HepG2 (cell line): ENCODE measurements around the gene RBPMS2. TPM values are rescaled to one million over a fixed set of nuclear protein-coding genes. Genes with fewer than 3 reads are reported as not detected.

Source experiments
- ATAC-seq: fragments of 200-7000 bp; cut with Tn5 transposase; 3 replicates; pipeline ENCODE4 v1.9.1; 2020; ENCODE audit warnings: mild to moderate bottlenecking, moderate library complexity
- Bru-seq: library from RNA; stranded (reverse); fragments of 400-500 nt; gene quantifications from one replicate; lab custom pipeline; 2021; lab: Mats Ljungman, UMichigan
- BruChase-seq, 2 experiments: library from RNA; stranded (reverse); fragments of 400-500 nt; gene quantifications; one replicate each; lab custom pipeline; 2021; lab: Mats Ljungman, UMichigan
- BruUV-seq: library from RNA; stranded (reverse); fragments of 400-500 nt; replicated peaks from 2 replicates; lab custom pipeline; 2021; lab: Mats Ljungman, UMichigan
- CTCF ChIA-PET: fragments of 300-600 bp; formaldehyde crosslinking; extraction: SDS; loops from one replicate; lab custom pipeline; 2021; ENCODE audit warnings: low total read pairs, inconsistent platforms, low intra/inter-chr PET ratio; lab: Yijun Ruan, JAX
- POLR2A ChIA-PET: fragments of 350-600 bp; sonication (Branson Sonifier 250); formaldehyde crosslinking; loops from one replicate; lab custom pipeline; 2020; ENCODE audit warnings: antibody characterized with exemption, inconsistent platforms; lab: Yijun Ruan, JAX
- DNase-seq: peaks from one replicate; pipeline ENCODE4 v3.0.0-alpha.2; 2015; ENCODE audit warnings: low spot score
- FAIRE-seq: peaks from 3 replicates; lab custom pipeline; 2011; peaks lifted over from hg19 to GRCh38; lab: Jason Lieb, UNC
- H2AFZ ChIP-seq: one replicate; pipeline ENCODE4 v1.6.1; 2011; ENCODE audit warnings: low read length, inconsistent platforms
- H3K27ac ChIP-seq: fragments of 300-600 bp; 3 replicates; pipeline ENCODE4 v1.8.0; 2011; ENCODE audit warnings: mixed run types, mild to moderate bottlenecking, mixed read lengths, low read length, inconsistent platforms; ENCODE audit not compliant: insufficient read depth; ENCODE audit errors: extremely low read length
- H3K27me3 ChIP-seq, 2 experiments: fragments of 200-600 bp in 1 of 2; 2 replicates in 1 of 2; 3 replicates in 1 of 2; pipeline versions ENCODE4 v1.6.0 to v1.8.0; 2011; ENCODE audit warnings: low read length in 2 of 2, mild to moderate bottlenecking in 2 of 2, moderate library complexity in 2 of 2, inconsistent platforms in 1 of 2; ENCODE audit not compliant: insufficient read depth in 2 of 2, control insufficient read depth in 1 of 2
- H3K36me3 ChIP-seq, 2 experiments: fragments of 200-600 bp in 1 of 2; replicated peaks in 1 of 2; 2 replicates in 1 of 2; 3 replicates in 1 of 2; pipeline versions ENCODE4 v1.5.1 to v1.8.0; 2011; ENCODE audit warnings: low read length in 2 of 2, inconsistent platforms in 1 of 2; ENCODE audit not compliant: insufficient read depth in 2 of 2, control insufficient read depth in 1 of 2
- H3K4me1 ChIP-seq: 2 replicates; pipeline ENCODE4 v1.5.1; 2012; ENCODE audit warnings: low read length, inconsistent platforms; ENCODE audit not compliant: insufficient read depth
- H3K4me2 ChIP-seq: 2 replicates; pipeline ENCODE4 v1.6.0; 2011; ENCODE audit warnings: low read depth, low read length, inconsistent platforms
- H3K4me3 ChIP-seq, 3 experiments: fragments of 200-600 bp in 1 of 3; sonication (generic), shearing (Covaris generic) in 1 of 3; replicated peaks in 1 of 3; 2 replicates each; pipeline ENCODE4 v1.5.1; 2011 to 2016; ENCODE audit warnings: low read length in 3 of 3, inconsistent platforms in 2 of 3, low read depth in 2 of 3, mild to moderate bottlenecking in 2 of 3, control low read depth in 1 of 3, mixed read lengths in 1 of 3; ENCODE audit not compliant: insufficient read depth in 1 of 3
- H3K79me2 ChIP-seq: one replicate; pipeline ENCODE4 v1.6.1; 2011; ENCODE audit warnings: low read length, inconsistent platforms; ENCODE audit not compliant: insufficient read depth
- H3K9ac ChIP-seq: 2 replicates; pipeline ENCODE4 v1.6.0; 2011; ENCODE audit warnings: mild to moderate bottlenecking, low read depth, low read length, inconsistent platforms; ENCODE audit not compliant: insufficient read depth
- H3K9me3 ChIP-seq: 2 replicates; pipeline ENCODE4 v1.5.1; 2012; ENCODE audit warnings: mild to moderate bottlenecking, low read length
- H4K20me1 ChIP-seq: 2 replicates; pipeline ENCODE4 v1.6.0; 2011; ENCODE audit warnings: inconsistent platforms, mild to moderate bottlenecking, low read length, moderate library complexity; ENCODE audit not compliant: insufficient read depth
- ARID3A ChIP-seq: IDR thresholded peaks from 2 replicates; pipeline ENCODE4 v1.6.1; 2012; ENCODE audit warnings: low read depth, low read length, improper control_type of control experiment
- ZFP91 ChIP-seq: sonication (generic); formaldehyde crosslinking; IDR thresholded peaks from 2 replicates; pipeline ENCODE4 v1.9.0; 2022; ENCODE audit warnings: missing genetic modification reagents, mild to moderate bottlenecking, borderline replicate concordance
- ZNF768 ChIP-seq: sonication (generic); formaldehyde crosslinking; IDR thresholded peaks from 2 replicates; pipeline ENCODE4 v1.4.0; 2020; ENCODE audit warnings: missing genetic modification reagents
- WGBS: methylation state at CpG from one replicate; pipeline ENCODE4 v1.1.6; 2017; ENCODE audit warnings: low lambda C conversion rate; 5-methylcytosine and 5-hydroxymethylcytosine counted together
- in situ Hi-C: cut with HindIII; loops from 2 replicates; pipeline ENCODE4 v1.10.0; 2017; ENCODE audit warnings: low pct_unique_long_range_greater_than_20kb; ENCODE audit not compliant: extremely low pct_ligation_motif_present
- intact Hi-C: fragments of 100-400 bp; cut with micrococcal nuclease; formaldehyde crosslinking; loops from one replicate; pipeline ENCODE4 v1.10.0; 2022; ENCODE audit not compliant: unreplicated experiment
- long read RNA-seq, 2 experiments: library from RNA in 1 of 2; library from polyadenylated mRNA in 1 of 2; stranded (forward) in 1 of 2; unstranded in 1 of 2; transcript quantifications; one replicate each; pipeline ENCODE4 v2.0.0, GENCODE V29; 2019 to 2022
- polyA minus RNA-seq, 3 experiments: library from RNA; depleted of rRNA, polyadenylated mRNA; stranded (reverse); fragments of >200 nt; gene quantifications; 2 replicates each; pipeline ENCODE4 v1.2.3, GENCODE V29; 2011; ENCODE audit warnings: low replicate concordance in 1 of 3
- polyA plus RNA-seq, 8 experiments: library from polyadenylated mRNA; depleted of rRNA in 3 of 8; stranded (reverse) in 7 of 8; unstranded in 1 of 8; fragments of >200 nt; fragmentation: Illumina TruSeq in 4 of 8; extraction: Trizol in 4 of 8; gene quantifications; 2 replicates each; pipeline versions ENCODE4 v1.2.1 to v1.2.3, GENCODE V29; 2011 to 2016; ENCODE audit warnings: low read depth in 4 of 8, missing spikeins in 1 of 8, mixed read lengths in 1 of 8; ENCODE audit not compliant: insufficient read depth in 1 of 8
- total RNA-seq, 5 experiments: library from RNA; depleted of rRNA; stranded (reverse); fragments of >200 nt; fragmentation: Illumina TruSeq; extraction: Trizol; gene quantifications; 2 replicates each; pipeline ENCODE4 v1.2.3, GENCODE V29; 2016; ENCODE audit warnings: low read depth in 1 of 5

The RBPMS2 gene
- total RNA-seq (2016; rRNA removed; fragmentation: Illumina TruSeq; extraction: Trizol) (not detected in 2 replicates), polyA plus RNA-seq (2011; rRNA removed) (0.08 and 0.16 TPM in 2 replicates), polyA minus RNA-seq (2011; rRNA and poly(A)+ RNA removed; ENCODE audit: low replicate concordance) (0.10 and 0.94 TPM in 2 replicates), Bru-seq, nascent RNA (percentile 23 among the genes with signal in this experiment), BruChase-seq, experiment 1, labeled RNA remaining after a 6-hour chase (percentile 19 among the genes with signal in this experiment), BruChase-seq, experiment 2, labeled RNA remaining after a 2-hour chase (percentile 18 among the genes with signal in this experiment)
- not detected in 2 replicates for total RNA-seq (2016; cell fraction: cytosol; rRNA removed; fragmentation: Illumina TruSeq; extraction: Trizol; ENCODE audit: low read depth)
- total RNA-seq (2016; cell fraction: insoluble cytoplasmic fraction; rRNA removed; fragmentation: Illumina TruSeq; extraction: Trizol), result not detected in 2 replicates
- 0.12 TPM in 1 of 2 replicates, not detected in the other for total RNA-seq (2016; cell fraction: membrane; rRNA removed; fragmentation: Illumina TruSeq; extraction: Trizol)
- not detected in 2 replicates for total RNA-seq (2016; cell fraction: nucleus; rRNA removed; fragmentation: Illumina TruSeq; extraction: Trizol)
- polyA plus RNA-seq (2011; cell fraction: cytosol; rRNA removed), result 0.08 and 0.10 TPM in 2 replicates
- polyA plus RNA-seq (2011; cell fraction: nucleus; rRNA removed), result 0.14 and 0.26 TPM in 2 replicates
- polyA plus RNA-seq (2012), result 0.08 and 0.44 TPM in 2 replicates
- 0.72 and 1.0 TPM in 2 replicates for polyA plus RNA-seq (2016; cell fraction: cytosol; fragmentation: Illumina TruSeq; extraction: Trizol; ENCODE audit: low read depth)
- polyA plus RNA-seq (2016; cell fraction: insoluble cytoplasmic fraction; fragmentation: Illumina TruSeq; extraction: Trizol; ENCODE audit: low read depth), result 0.46 and 0.60 TPM in 2 replicates
- 1.2 and 1.5 TPM in 2 replicates for polyA plus RNA-seq (2016; cell fraction: membrane; fragmentation: Illumina TruSeq; extraction: Trizol; ENCODE audit: low read depth)
- 0.52 and 0.70 TPM in 2 replicates for polyA plus RNA-seq (2016; cell fraction: nucleus; fragmentation: Illumina TruSeq; extraction: Trizol; ENCODE audit: insufficient read depth, low read depth)
- polyA minus RNA-seq (2011; cell fraction: cytosol; rRNA and poly(A)+ RNA removed), result not detected in 2 replicates
- polyA minus RNA-seq (2011; cell fraction: nucleus; rRNA and poly(A)+ RNA removed), result not detected in 2 replicates
- long read RNA-seq, experiment 1, result 0 reads
- long read RNA-seq, experiment 2, transcript RBPMS2-201 (8 exons, 2,008 nt), result major isoform, 8 of 11 reads
- long read RNA-seq, experiment 2, partial matches to known transcripts, result 1 of 11 reads
- long read RNA-seq, experiment 2, other reads (novel, unspliced or antisense), result 2 of 11 reads

GRCh38 chr15:64775551-64776401 lies at the start of gene RBPMS2:
Gene RBPMS2, minus strand, starts transcription at chr15:64775589. Its CDS starts 270 bp downstream, at chr15:64775319.
- POLR2A ChIA-PET, result no interaction called here
- no peak for FAIRE-seq
- intact Hi-C loops, result no loop called here
- H3K27me3 ChIP-seq, result peaks cover 7 to 45% of the 10 kb centered on the region in 2 experiments; a peak in 4 of 5 replicates
- WGBS, result 16% methylated on average over 21 of the region's 90 CpGs
- no peak within 1 kb of the TSS for H3K27ac ChIP-seq
- H3K4me1 ChIP-seq, result peaks cover 8% of the 10 kb centered on the region
- peak; percentile 69 for TF ChIP-seq ZFP91 (CRISPR knock-in tag)
- TF ChIP-seq ARID3A, result no peak
- TF ChIP-seq ZNF768 (CRISPR knock-in tag), result peak; percentile 95
- TF ChIP-seq, all 625 proteins: peak for 2
- H4K20me1 ChIP-seq, result no peaks in the 10 kb centered on the region
- no peak for DNase-seq
- H3K9ac ChIP-seq, result no peak within 1 kb of the TSS
- no peaks in the 10 kb centered on the region for H3K9me3 ChIP-seq
- no peak for ATAC-seq
- peak within 1 kb of the TSS; percentile 54 to 69 (median 62) for H3K4me3 ChIP-seq
- CTCF ChIA-PET, result no interaction called here
- in situ Hi-C loops, result no loop called here
- BruUV-seq, result no TSS peak
- peak within 1 kb of the TSS; percentile 69 for H3K4me2 ChIP-seq
- no peak within 1 kb of the TSS for H2AFZ ChIP-seq
- no peaks in the 10 kb centered on the region for H3K36me3 ChIP-seq
- no peaks in the 10 kb centered on the region for H3K79me2 ChIP-seq
